Endothelial cell of hepatic sinusoid (primary cell): ENCODE measurements around the gene CAPN10.
"Not testable (repeated sequence)": the region's sequence is repeated elsewhere in the genome, so short reads cannot be mapped to it uniquely, and the experiment has no call there.

Experiments used
- in situ Hi-C: cut with HindIII; loops from 2 replicates; pipeline ENCODE4 v1.10.0; 2017; ENCODE audit warnings: low sequenced_read_pairs

The CAPN10 gene

GRCh38 chr2:240601831-240602160, 15.3 kb downstream of the CAPN10 start:
- in situ Hi-C loops = loop anchor here (5.0 kb wide), 1 partner anchor 41 kb away; no protein-coding TSS in a partner anchor

- in situ Hi-C loops = loop anchor here (5.0 kb wide), 1 partner anchor 40 kb away; no protein-coding TSS in a partner anchor
These were observed 15.9 kb downstream of the CAPN10 start for GRCh38 chr2:240602266-240603050.

- in situ Hi-C loops = loop anchor here (5.0 kb wide), 1 partner anchor 39 kb away; no protein-coding TSS in a partner anchor
These were observed 16.7 kb downstream of the CAPN10 start for GRCh38 chr2:240603081-240603835.

DNA sequence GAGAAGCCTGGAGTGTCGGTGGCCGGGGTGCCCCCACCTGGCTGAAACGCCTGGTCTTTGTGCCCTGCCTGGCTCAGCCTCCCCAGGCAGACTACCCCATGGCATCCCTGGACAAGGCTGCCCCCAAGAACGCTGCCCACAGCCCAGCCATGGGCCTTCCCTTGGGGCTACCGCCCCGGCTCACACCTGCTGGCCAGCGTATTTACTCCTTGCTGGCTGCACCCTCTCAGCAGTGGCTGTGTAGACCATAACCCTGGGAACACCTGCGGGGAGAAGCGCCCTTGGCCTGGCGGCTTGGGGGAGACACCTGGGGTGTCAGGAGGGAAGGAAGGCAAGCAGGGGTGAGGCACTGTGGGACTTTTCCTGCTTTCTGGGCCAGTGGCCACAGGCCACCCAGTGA, 17.3 kb downstream of the CAPN10 start:
- in situ Hi-C loops = loop anchor here (5.0 kb wide), 1 partner anchor 38 kb away; no protein-coding TSS in a partner anchor

- in situ Hi-C loops = loop anchor here (5.0 kb wide), 1 partner anchor 38 kb away; no protein-coding TSS in a partner anchor
These were observed 17.9 kb downstream of the CAPN10 start for GRCh38 chr2:240604291-240604938.

GRCh38 chr2:240604939-240605716, 18.6 kb downstream of the CAPN10 start:
- in situ Hi-C loops = loop anchor here (5.0 kb wide), 1 partner anchor 37 kb away; no protein-coding TSS in a partner anchor

DNA sequence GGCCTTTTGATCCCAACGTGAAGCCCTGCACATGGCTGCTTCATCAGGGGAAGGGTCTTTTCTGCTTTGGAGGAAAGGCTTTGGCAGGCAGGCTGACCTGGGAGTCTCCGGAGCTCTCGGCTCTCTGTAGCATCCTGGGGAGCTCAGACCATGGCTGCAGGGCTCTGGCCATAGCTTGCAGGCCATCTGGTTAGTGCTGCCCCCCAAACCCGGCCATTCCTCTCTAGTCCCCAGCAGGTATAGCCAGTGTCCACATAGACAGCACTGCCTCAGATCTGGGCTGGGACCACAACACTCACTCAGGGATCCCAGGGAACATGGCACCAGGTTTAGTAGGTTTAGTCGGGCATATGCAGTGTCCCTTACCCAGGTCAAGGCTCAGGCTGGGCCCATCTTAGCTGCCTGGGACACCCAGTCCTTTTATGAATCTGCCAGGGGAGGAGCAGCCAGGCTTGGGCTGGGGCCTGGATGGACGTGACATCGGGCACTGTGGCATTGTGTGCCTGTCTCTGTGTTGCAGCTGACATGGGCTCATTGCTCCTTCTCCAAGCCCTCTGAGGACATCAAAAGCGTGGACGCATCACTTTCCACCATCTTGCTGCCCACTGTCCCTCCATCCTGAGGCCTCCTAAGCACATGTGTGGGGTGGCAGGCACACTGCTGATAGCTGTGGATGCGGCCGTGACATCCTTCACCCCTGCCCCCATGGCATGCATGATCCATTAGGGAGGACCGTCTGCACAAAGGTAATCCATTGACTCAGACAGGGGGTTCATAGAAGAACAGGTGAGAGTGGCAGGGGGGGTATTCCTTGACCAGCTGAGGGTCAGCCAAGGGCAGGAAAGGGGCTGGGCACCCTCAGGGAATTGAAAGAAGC, 19.6 kb downstream of the CAPN10 start:
- in situ Hi-C loops = no loop called here

DNA sequence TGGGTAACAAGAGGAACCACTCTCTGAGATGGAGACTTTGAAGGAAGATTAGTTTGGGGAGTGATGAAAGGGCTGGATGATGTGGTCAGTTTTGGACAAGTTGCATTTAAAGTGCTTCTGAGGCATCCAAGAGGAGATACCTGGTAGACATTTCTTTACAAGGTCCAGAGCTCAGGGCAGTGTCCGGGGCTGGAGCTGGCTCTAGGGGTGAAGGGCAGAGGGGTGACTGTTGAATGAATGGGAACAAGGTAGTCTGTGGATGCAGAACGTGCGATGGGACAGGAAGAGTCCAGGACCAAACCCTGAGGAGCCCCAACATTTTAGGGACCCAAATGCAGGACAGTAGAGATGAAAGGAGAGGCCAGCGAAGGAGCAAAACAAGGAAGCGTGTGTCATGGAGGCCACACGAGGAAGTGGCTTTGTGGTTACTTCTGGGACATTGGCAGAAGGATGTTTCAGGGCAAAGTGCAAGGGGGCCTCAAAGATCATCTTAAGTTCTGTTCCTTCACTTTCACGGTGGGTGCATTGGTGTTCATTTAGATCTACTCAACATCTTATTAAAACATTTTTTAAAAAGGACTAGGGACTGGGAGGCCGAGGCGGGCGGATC, 25.2 kb downstream of the CAPN10 start:
- in situ Hi-C loops = no loop called here

DNA sequence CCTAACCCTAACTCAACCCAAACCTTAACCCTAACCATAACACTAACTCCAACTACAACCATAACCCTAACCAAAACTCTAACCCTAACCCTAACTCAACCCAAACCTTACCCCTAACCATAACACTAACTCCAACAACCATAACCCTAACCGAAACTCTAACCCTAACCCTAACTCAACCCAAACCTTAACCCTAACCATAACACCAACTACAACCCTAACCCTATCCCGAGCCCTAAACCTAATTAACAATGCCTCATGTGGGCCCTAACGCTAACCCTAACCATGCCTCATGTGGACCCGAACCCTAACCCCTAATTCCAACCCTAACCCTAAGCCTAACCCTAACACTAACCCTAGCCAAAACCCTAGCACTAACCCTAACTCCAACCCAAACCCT, 27.2 kb downstream of the CAPN10 start:
- in situ Hi-C loops = no loop called here

GRCh38 chr2:240614391-240614790, 27.9 kb downstream of the CAPN10 start:
- in situ Hi-C loops = no loop called here

DNA sequence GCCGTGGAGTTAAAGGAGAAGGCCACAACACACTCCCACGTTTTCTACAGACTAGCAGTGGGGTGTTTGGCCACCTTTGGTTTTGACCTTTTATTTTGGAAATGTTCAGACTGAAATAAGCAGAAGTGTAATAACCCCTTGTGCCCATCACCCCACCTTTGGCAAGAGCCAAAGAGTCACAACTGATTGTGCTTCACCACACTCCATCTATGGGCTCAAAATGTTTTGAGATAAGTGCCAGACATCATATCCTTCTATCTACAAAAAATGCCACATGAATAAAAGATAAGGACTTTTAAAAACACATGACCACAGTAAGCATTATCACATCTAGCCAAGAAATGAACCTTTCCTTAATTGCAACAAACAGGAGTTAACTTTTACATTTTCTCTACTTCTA, 28.9 kb downstream of the CAPN10 start:
- in situ Hi-C loops = no loop called here

- in situ Hi-C loops = no loop called here
These were observed 29.4 kb downstream of the CAPN10 start for GRCh38 chr2:240615820-240616547.

DNA sequence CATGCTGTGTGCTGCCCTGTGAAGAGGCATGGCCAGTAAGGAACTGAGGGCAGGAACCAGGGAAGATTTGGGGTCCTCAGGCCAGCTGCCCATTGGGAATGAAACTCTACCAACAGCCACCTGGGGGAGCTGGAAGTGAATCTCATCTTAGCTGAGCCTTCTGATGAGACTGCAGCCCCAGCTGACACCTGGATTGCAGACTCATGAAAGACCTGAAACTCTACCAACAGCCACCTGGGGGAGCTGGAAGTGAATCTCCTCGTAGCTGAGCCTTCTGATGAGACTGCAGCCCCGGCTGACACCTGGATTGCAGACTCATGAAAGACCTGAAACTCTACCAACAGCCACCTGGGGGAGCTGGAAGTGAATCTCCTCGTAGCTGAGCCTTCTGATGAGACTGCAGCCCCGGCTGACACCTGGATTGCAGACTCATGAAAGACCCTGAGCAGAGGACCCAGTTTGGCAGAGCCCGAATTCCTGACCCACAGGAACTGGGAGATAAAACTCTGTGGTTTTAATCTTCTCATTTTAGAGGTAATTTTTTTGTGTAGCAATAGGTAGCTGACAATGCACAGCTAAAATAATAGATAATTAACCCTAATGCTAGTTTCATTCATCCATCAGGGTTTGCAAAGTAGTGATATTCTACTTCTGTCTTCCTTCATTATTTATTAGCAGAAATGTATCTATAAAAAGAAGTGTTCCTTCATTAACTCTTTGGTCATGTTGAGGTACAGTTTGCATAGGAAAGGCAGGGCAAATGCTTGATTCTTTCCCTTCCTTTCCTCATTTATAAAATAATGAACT, 30.5 kb downstream of the CAPN10 start:
- in situ Hi-C loops = not testable (repeated sequence)

DNA sequence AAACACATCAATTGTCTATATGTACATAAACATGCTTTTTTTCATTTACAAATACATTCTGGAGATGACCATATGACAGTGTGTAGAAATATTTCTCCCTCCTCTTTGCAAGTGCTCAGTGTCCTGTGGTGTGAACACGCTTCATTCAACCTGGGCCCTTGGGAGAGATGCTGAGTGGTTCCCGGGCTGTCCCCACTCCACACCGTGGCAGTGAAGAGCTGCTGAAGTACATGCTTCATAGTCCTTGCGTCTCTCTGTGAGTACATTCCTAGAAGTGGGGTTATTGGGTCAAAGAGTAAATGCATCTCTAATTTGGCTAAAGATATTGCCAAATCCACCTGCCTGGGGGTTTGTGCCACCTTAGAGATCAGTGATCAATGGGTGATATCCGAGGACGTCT, 32.2 kb downstream of the CAPN10 start:
- in situ Hi-C loops = no loop called here

DNA sequence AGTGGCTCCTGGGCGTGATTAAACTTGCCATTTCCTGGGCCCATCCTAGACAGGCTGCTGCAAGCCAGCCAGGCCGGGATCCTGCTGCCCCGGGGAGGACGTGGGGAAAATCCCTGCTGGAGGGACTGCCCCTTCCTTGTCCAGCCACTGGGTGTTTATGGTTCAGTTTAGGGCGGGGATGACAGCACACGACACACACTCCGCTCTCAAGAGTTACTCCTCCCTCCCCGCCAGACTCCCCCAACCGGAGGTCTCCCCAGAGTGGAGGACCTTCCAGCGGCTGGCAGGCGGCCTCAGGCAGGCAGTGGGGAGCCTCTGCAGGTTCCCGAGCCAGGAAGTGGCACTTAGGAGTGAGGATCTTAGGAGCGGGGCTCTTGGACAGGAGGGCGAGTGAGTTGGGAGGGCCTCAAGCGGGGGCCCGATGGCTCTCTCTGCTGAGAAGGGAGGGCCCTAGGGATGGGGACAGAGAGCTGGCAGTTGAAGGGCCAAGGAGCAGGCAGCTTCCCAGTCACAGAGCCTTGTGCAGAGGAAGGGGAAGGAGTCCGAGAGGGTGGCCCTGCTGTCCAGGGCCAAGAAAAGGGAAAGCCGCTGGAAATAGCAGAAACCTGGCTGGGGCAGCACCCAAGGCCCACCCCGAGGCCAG, 33.1 kb downstream of the CAPN10 start:
- in situ Hi-C loops = no loop called here

DNA sequence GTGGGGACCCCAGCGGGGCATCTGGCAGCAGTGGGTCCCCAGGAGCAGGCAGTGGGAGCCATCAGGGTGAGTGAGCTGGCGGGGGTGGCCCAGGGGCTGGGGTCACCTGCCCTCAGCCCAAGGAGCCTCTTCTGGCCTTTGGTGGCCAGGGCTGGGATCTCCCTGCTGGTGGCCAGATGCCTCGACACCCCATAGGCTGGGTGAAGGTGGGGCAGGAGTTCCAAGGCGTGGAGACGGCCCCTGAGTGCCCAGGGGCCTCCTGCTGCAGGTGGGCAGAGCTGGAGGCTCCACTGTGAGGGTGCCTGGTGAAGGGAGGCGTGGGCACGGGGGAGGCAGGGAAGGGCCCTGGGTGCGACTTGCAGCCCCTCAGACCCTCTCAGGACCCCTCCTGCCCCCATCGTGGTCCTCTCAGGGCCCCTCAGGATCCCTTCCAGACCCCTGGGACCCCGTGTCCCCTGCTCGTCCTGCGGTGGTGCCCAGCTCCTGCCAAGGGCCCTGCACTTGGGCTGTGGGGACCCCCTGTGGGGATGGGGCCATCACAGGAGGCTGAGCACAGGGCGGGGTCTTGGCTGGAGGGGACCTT, 33.7 kb downstream of the CAPN10 start:
- in situ Hi-C loops = no loop called here

GRCh38 chr2:240620859-240621258, 34.3 kb downstream of the CAPN10 start:
- in situ Hi-C loops = no loop called here
